Ishikawa (cell line): Measurements from ENCODE around the gene SLC7A7.

Experiments
- CEBPB ChIP-seq: IDR thresholded peaks from 2 replicates; pipeline ENCODE4 v1.6.1; 2012
- CREB1 ChIP-seq: IDR thresholded peaks from 2 replicates; pipeline ENCODE4 v1.6.1; 2012; ENCODE audit warnings: low read depth
- EGR1 ChIP-seq: IDR thresholded peaks from 2 replicates; pipeline ENCODE4 v1.6.1; 2012
- EP300 ChIP-seq: IDR thresholded peaks from 2 replicates; pipeline ENCODE4 v1.6.1; 2012; ENCODE audit warnings: borderline replicate concordance
- FOXM1 ChIP-seq: IDR thresholded peaks from 2 replicates; pipeline ENCODE4 v1.6.1; 2012; ENCODE audit warnings: low read depth, borderline replicate concordance
- NFIC ChIP-seq: IDR thresholded peaks from 2 replicates; pipeline ENCODE4 v1.6.1; 2012
- RAD21 ChIP-seq: IDR thresholded peaks from 2 replicates; pipeline ENCODE4 v1.6.1; 2012; ENCODE audit warnings: low read depth
- TAF1 ChIP-seq: IDR thresholded peaks from 2 replicates; pipeline ENCODE4 v1.6.1; 2012; ENCODE audit warnings: low read depth, mild to moderate bottlenecking
- TCF12 ChIP-seq: IDR thresholded peaks from 2 replicates; pipeline ENCODE4 v1.6.1; 2012; ENCODE audit warnings: low read depth
- TEAD4 ChIP-seq: IDR thresholded peaks from 2 replicates; pipeline ENCODE4 v1.6.1; 2012
- YY1 ChIP-seq: IDR thresholded peaks from 2 replicates; pipeline ENCODE4 v1.6.1; 2012; ENCODE audit warnings: low read depth
- ZBTB7A ChIP-seq: IDR thresholded peaks from 2 replicates; pipeline ENCODE4 v1.6.1; 2012; ENCODE audit warnings: low read depth
- TF ChIP-seq, protein P1 (sequence below): IDR thresholded peaks from 2 replicates; pipeline ENCODE4 v1.6.1; 2012; ENCODE audit warnings: low read depth, mild to moderate bottlenecking
- TF ChIP-seq, protein P2 (sequence below): IDR thresholded peaks from 2 replicates; pipeline ENCODE4 v1.6.1; 2012
- TF ChIP-seq, protein P3 (sequence below): IDR thresholded peaks from 2 replicates; pipeline ENCODE4 v1.6.1; 2012

SLC7A7 gene

DNA sequence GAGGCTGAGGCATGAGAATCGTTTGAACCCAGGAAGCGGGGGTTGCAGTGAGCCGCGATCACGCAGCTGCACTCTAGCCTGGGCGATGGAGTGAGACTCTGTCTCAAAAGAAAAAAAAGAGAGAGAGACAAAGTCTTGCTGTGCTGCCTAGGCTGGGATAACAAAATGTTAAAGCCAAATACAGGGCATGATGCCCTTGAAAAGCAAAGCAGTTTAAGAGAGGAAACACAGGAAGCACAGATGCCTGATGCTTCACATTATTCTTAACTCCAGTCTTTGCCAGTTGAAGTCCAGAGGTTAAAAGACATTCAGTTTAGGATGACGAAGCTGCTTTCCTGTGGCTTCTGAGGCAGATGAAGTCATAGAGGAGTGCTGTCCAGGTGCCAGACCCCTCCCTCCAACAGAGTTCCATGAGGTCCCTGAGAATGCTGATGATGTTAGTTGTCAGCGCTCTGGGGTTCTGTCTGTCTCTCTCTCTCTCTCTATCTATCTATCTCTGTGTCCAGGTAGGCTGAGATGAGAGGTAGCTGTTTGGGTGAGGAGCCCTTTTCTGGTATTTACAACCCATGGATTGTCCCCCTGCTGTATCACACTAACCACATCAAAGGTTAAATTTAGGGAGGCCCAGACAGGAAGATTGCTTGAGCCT, 9.6 kb upstream of the SLC7A7 start:
- TF ChIP-seq ZBTB7A (no peak), TCF12 (no peak), YY1 (no peak)
- TF ChIP-seq, protein P1, sequence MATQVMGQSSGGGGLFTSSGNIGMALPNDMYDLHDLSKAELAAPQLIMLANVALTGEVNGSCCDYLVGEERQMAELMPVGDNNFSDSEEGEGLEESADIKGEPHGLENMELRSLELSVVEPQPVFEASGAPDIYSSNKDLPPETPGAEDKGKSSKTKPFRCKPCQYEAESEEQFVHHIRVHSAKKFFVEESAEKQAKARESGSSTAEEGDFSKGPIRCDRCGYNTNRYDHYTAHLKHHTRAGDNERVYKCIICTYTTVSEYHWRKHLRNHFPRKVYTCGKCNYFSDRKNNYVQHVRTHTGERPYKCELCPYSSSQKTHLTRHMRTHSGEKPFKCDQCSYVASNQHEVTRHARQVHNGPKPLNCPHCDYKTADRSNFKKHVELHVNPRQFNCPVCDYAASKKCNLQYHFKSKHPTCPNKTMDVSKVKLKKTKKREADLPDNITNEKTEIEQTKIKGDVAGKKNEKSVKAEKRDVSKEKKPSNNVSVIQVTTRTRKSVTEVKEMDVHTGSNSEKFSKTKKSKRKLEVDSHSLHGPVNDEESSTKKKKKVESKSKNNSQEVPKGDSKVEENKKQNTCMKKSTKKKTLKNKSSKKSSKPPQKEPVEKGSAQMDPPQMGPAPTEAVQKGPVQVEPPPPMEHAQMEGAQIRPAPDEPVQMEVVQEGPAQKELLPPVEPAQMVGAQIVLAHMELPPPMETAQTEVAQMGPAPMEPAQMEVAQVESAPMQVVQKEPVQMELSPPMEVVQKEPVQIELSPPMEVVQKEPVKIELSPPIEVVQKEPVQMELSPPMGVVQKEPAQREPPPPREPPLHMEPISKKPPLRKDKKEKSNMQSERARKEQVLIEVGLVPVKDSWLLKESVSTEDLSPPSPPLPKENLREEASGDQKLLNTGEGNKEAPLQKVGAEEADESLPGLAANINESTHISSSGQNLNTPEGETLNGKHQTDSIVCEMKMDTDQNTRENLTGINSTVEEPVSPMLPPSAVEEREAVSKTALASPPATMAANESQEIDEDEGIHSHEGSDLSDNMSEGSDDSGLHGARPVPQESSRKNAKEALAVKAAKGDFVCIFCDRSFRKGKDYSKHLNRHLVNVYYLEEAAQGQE, result no peak
- TF ChIP-seq, protein P2, sequence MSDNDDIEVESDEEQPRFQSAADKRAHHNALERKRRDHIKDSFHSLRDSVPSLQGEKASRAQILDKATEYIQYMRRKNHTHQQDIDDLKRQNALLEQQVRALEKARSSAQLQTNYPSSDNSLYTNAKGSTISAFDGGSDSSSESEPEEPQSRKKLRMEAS, result no peak

DNA sequence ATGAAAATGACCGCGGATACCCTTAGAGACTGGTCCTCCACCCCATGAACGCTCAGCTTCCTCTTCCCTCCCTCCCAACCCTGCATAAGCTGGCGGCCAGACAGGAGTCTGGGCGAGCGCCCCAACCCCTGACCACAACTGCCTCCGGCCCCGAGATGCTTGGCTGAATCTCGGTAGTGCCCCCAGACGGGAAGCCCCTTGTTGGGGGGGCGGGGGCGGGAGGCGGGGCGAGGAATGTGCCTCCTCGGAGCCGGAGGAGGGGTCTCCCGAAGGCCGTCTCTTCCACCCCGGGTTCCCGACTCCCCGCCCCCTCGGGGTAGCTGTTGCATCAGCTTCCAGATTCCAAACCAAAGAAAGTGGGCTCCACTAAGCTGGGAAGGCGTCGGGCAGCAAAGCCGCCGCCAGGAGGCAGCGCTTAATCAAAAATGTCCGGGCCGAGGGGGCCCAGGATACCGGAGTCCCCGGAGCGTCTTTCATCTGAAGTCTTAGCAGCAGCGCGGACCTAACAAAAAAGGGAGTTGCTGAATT, 7.4 kb upstream of the SLC7A7 start:
- no peak for TF ChIP-seq TAF1
- no peak for TF ChIP-seq CREB1
- peak; percentile 14; the same call in 1 of the 2 replicates for TF ChIP-seq RAD21
- no peak for TF ChIP-seq EP300
- TF ChIP-seq EGR1, result no peak

DNA sequence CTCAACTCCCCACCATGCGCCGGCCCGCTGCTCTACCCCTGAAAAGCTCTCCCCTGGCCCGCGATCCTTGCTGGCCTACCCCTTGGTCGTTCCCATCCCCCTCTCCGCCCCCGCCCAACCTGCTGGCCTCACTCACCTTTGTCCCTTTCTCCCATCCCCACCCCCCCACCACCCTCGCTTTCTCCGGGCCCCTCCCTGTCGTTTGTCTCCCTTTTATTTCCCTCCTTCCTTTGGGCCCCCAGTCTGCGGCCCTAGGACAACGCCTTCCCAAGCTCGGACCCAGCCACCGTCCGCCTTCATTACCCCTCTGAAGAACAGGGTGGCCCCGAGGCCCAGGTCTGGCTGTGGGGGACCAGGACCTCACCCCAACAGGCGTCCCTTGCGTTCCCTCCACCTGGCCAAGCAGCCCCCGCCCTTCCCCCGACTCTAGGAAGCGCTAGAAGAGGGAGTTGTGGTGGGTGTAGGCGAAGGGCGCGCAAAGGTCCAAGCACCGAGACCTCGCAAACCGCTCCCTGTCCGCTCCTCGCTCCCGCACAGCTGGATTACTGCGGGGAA, 6.9 kb upstream of the SLC7A7 start:
- TF ChIP-seq EGR1, result no peak
- no peak for TF ChIP-seq FOXM1
- no peak for TF ChIP-seq TCF12
- TF ChIP-seq, protein P1, result no peak
- no peak for TF ChIP-seq CREB1
- TF ChIP-seq, protein P3, sequence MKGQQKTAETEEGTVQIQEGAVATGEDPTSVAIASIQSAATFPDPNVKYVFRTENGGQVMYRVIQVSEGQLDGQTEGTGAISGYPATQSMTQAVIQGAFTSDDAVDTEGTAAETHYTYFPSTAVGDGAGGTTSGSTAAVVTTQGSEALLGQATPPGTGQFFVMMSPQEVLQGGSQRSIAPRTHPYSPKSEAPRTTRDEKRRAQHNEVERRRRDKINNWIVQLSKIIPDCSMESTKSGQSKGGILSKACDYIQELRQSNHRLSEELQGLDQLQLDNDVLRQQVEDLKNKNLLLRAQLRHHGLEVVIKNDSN, result no peak
- no peak for TF ChIP-seq ZBTB7A
- TF ChIP-seq EP300, result no peak
- no peak for TF ChIP-seq YY1
- TF ChIP-seq TAF1, result no peak
- no peak for TF ChIP-seq NFIC
- TF ChIP-seq, protein P2, result no peak
- no peak for TF ChIP-seq TEAD4
- TF ChIP-seq CEBPB, result no peak

DNA sequence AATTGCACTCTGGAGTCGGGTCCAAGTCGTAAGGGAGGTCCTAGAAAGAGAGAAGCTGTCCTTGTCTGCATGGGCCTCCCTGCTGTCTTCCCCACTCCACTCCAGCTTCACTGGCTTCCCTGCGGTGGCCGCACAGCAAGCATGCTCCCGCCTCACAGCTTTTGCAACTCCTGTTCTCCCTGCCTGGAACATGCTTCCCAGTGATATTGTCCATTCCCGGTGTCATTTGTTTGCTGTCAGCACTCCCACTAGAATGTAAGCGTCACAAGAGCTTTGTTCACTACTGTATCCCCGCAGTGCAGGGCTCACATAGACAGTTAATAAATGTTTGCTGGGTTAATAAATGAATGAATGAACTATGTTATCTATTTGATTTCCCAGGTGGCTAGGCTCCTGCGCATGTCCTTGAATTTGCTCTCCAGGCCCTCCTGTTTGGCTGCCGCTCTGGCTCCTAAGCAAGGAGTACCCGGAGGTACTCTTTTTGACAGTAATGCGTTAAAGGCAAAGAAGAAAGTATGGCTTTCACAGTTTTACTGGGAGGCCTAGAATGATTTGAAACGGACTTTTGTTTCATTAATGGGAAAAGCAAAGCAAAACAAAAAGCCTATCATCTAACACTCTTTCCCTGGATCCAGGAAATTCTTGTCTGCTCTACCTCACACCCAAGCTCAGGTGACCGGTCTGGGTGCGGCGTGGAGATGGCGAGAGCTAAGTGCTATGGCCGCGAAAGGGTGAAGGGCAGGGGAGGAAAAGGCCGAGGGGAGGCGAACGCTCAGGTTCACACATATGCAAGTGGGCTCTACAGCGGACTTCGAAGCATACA, 6.2 kb upstream of the SLC7A7 start:
- TF ChIP-seq RAD21 (no peak), EGR1 (no peak), CREB1 (no peak), CEBPB (0 out of 2 replicates have a peak, but pooled peaks have one; percentile 16), NFIC (no peak)
- TF ChIP-seq, protein P3, result no peak
- TF ChIP-seq, protein P2, result peak; percentile 91

DNA sequence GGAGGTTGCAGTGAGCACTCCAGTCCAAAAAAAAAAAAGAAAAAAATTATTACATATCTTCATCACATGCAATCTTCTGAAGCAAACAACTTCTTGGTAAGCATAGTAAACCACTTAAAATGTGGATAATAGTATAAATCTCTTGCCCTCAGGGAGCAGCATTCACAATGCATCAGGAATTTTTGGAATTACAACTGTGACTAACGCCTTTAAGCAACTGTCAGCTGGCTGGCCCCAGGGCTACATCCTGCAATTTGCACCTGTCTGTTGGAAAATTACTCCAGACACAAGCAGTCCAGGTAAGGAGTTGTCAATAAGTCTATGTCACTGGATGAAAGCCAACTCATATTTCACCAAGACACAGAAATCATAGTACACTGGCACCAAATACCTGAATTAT, 5.5 kb upstream of the SLC7A7 start:
- no peak for TF ChIP-seq CREB1
- no peak for TF ChIP-seq NFIC
- TF ChIP-seq YY1, result no peak
- TF ChIP-seq, protein P2, result no peak
- TF ChIP-seq, protein P3, result no peak
- TF ChIP-seq EP300, result peak; percentile 12; the same call in 1 of the 2 replicates
- 0 out of 2 replicates have a peak, but pooled peaks have one; percentile 15 for TF ChIP-seq TAF1
- peak; percentile 58 for TF ChIP-seq TEAD4
